HG03139 (cell line): Measurements from ENCODE around the gene TMEM92.
"Not testable (repeated sequence)": the region's sequence is repeated elsewhere in the genome, so short reads cannot be mapped to it uniquely, and the experiment has no call there.

Source experiments
- ATAC-seq: cut with Tn5 transposase; IDR thresholded peaks from one replicate; pipeline ENCODE4 v1.9.1; 2021; ENCODE audit not compliant: unreplicated experiment

The TMEM92 gene

DNA sequence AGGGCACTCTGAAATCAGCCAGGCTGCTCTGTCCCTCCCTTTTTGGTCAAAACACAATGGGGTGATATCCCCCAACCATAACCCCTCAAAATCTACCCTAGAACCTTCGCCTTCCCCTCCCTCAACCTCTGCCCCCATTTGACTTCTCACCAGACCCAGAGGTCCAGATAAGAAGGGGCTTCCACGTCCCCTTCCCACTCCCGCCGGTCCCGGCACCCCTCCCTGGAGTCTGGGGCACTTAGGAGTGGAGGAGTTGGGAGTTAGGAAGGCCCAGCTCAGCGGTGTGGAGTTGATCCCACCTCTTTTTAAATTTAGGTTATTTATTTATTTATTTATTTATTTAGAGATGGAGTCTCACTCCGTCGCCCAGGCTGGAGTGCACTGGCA, 619 bp upstream of the TMEM92 start:
- no peak for ATAC-seq

DNA sequence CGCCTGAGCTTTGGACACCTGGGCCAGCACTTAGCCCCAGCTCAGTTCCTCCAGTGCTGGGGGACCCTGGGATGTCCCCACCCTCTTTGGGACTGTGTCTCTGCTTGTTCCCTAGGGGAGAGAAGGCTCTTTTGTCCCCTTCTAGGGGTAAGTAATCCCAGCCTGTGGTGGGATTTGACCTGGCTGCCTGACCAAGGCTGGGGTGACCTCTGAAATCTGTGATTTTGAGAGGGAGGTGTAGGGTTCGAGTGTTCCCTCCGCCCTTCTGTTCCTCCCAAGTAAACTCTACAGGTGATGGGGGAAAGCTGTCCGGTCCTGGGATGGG, 593 bp downstream of the TMEM92 start:
- ATAC-seq: no peak

DNA sequence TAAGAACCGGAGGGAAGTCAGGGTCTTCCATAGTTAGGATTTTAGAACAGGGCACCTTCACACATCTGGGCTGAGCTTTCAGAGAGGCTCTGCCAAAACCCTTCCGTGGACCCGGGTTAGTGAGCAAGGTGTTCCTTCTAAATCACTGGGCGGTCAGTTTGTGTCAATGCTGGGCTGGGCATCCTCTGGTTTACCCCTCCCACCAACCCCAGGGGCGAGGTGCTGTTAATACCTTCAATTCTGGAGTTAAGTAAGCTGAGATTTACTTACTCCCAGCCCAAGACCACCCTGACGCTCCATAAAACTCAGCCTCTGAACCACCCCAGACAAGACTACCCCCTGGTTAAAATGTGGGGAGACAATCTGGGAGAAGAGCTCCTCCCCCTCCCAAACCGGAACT, 1.0 kb downstream of the TMEM92 start:
- ATAC-seq: no peak

DNA sequence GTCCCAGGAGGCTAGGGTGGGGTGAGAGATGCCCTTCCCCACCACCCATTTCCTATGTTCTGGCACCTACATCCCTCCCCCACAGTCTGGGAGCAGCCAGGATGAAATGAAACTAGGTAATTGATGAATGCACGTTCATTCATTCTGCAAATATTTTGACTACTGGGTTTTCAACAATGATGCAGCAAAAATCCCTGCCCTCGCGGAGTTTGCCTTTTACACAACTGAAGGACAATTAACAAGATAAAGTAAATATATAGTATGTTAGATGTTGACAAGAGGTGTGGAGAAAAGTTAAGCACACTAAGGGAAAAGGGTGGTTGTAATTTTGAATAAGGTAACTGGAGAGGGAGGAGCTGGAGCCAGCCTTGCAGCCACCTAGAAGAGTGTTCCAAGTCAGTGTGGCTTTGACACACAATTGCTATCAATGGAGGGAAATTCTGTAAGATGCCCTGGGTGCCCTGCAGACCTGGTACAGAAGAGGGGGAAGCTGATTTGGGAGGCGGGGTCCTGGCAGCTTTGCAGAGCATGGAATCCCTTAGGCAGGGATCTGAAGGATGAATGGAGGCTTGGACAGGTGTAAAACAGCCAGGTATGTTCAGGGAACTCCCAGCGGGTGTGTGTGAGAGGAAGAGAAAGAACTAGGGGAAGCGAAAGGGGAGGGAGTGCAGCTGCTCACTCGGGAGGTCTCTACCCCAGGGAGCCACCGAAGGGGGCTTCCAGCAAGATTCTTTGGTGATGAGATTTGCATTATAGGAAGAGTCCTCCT, 2.5 kb downstream of the TMEM92 start:
- ATAC-seq: no peak

DNA sequence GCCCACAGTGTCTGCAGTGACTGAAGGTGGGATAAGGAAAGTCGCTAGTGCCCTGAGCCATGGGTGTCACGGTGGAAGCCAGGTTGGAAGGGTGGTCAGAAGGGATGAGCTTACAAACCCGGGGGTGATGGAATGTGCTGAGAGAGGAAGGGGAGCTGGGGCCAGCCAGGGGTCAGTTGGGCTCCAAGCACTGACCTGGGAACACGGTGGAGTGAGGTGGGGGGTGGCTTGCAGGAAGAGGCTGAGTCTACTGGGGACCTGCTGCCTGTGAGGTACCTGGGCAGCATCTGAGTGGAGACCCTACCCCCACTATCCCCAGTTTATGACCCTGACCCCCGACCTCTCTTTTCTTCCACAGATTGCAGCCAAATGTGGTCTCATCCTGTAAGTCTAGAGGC, 3.1 kb downstream of the TMEM92 start:
- ATAC-seq: no peak

DNA sequence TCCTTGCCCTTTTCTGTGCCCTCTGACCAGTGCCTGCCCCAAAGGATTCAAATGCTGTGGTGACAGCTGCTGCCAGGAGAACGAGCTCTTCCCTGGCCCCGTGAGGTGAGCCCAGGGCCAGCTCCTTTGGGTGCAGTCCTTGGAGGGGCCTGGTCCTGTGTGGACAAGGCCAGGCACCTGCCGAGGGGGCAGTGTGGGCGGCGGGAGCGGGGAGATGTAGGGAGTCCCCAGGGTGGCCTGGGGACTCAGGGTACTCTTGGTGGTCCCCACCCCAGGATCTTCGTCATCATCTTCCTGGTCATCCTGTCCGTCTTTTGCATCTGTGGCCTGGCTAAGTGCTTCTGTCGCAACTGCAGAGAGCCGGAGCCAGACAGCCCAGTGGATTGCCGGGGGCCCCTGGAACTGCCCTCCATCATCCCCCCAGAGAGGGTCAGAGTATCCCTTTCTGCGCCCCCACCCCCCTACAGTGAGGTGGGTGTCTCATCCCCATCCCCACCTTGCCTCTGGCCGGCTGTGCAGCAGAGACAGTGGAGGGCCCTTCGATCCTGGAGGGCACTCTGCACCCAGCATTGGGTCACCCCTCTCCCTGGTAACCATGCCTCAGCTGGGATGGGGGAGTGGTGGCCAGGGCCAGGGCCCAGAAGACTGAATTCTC, 4.4 kb downstream of the TMEM92 start:
- no peak for ATAC-seq

DNA sequence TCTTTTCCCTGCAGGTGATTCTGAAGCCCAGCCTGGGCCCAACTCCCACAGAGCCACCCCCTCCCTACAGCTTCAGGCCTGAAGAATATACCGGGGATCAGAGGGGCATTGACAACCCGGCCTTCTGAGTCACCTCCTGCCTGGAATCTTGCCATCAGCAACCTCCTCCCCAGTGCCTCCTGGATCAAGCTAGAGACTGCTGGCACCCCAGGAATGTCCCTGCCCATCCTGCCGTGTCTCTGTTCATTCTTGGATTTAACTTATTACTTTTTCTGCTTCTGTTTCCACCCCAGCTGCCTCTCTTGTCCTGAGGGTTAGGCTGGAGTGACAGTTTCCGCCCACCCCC, 4.9 kb downstream of the TMEM92 start:
- ATAC-seq: no peak

DNA sequence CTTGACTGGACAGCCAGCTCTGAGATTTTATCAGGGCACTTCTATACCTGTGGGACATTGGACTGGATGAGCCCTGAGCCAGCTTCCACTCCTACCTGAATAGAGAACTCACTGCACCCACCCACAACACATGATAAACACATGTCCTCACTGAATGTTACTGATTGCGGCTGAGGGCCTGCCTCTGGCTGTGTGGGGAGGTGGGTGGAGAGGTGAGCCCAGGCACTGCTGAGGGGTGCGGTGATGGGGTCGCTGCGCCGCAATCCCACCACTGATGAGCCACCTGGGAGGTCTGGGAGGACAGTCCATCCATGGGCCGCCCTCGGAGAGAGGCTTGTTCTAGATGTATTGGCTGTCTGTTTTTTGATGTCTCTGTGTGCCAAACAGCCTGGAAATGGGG, 5.4 kb downstream of the TMEM92 start:
- ATAC-seq: no peak

DNA sequence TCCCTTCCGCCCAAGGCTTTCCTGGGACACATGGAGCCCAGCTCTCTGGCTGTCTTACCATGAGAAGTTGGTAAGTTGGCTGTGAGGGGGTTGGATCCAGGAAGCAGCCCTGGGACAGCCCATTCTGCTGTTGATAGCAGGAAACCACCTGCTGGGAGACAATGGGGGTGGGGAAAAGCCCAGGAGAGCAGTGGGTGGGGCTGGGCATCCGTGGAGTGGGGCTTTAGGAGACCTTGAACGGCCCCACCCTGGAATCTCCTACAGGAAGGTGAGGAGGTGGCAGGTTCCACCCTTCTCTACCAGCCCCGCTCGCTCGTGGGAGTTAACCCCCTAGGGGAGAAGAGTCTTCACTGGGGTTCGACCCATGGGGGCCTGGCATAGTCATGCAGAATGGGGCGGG, 5.8 kb downstream of the TMEM92 start:
- ATAC-seq: no peak

DNA sequence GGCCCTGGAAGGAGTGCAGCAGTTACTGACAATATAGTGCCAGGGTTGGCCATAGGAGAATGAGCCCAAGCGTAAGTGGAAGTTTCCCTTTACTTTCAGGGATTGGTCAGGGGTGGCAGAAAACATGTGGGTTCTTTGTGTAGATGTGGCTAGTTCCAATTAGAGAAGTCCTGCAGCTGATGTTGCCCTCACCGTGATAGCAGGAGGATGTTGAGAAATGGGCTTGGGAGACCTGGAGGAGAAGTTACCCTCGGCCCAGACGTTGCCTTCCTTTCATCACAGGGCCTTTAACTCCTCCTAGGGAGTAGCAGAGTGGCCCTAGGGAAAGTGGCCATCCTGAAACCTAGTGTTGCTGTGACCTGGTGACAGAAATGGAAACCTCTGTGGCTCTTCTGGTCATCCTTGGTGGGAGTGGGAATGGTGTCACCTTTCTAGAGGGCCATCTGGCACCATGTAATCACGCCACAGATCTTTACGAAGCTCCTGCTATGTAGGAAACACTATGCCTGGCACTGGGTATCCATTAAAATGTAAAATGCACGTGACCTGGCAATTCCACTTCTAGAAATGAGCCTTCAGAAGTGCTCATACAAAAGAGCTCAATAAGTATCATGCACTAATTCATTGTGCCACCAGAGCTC, 6.7 kb downstream of the TMEM92 start:
- ATAC-seq: no peak

DNA sequence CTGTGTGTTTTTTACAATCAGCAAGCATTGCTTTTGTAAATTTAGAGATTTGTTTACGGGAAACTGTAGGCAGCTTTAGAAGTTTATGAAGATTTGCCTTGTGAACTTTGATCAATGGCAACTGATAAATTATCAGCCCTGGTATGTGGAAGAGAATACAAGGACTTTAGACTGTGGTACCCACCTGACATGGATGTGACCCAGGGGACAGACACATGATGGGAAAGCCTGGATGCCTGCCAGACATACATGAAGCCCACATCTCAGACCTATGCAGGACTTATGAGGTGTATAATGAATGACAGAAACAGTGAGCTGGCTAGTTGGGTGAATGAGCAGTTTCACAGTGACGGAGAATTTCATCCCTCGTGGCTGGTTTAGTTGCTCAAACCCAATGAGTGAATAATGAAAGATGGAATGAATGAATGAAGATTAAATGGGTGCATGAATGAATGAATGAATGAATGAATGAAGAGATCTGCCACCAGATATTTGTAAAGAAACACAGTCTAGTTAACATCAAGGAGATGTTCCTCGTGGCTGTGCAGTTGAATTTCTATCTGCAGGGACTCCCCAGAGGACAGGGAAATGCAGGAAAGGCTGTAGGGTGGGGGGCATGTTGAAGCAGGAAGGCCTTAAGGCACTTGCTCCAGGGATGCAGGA, 7.6 kb downstream of the TMEM92 start:
- ATAC-seq: no peak

DNA sequence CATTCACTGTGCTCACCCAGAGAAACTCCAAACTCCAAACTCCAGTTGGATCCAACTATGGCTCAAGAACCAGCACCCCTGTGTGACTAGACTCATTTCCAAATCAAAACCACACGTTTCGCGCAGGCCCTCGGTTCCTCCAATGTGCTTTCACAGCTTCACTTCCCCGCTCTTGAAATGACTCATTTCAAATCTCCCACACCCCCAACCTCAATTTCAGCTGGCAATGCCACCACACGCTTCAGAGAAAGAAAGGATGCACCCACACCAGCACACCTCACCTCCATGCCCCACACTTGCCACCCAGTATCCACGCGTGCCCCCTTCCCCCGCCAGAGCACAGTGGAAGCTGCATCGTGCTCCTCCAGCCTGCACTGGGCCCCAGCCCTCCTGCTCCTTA, 9.0 kb downstream of the TMEM92 start:
- no peak for ATAC-seq

DNA sequence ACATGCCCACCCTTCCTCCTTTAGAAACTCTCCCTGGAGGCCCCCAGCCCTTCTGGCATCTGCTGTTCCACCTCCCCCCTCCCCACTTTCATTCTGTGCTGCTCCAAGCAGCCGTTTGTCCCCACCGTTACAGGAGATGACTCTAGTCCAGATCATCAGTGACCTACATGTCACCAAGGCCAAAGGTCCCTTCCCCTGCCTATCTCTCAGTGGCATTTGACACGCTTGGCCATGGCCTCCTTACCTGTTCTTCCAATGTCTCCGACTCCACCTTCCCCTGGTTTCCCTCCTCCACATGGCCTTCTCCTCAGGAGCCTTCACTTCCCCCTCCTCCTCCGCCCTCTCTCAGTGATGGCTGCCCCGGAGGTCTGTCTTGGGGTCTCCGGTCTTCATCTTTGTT, 9.4 kb downstream of the TMEM92 start:
- ATAC-seq: no peak

DNA sequence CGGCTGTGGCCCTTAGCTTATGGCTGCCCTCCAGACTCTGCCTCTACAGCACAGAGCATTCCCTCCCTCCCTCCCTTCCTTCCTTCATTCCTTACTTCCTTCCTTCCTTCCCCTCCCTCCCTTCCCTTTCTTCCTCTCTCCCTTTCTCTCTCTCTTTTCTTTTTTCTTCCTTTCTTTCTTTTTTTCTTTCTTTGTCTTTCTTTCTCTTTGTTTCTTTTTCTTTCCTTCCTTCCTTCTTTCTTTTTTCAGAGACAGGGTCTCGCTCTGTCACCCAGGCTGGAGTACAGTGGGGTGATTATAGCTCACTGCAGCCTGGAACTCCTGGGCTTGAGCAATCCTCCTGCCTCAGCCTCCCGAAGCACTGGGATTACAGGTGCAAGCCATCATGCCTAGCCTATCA, 11.7 kb downstream of the TMEM92 start:
- ATAC-seq: no peak

DNA sequence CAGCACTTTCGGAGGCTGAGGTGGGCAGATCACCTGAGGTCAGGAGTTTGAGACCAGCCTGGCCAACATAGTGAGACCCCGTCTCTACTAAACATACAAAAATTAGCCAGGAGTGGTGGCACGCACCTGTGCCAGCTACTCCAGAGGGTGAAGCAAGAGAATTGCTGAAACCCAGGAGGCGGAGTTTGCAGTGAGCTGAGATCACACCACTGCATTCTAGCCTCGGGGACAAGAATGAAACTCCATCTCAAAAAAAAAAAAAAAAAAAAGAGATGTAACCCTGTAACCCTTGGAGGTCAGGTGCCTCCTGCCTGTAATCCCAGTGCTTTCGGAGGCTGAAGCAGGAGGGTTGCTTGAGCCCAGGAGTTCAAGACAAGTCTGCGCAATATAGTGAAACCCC, 13.0 kb downstream of the TMEM92 start:
- not testable (repeated sequence) for ATAC-seq

DNA sequence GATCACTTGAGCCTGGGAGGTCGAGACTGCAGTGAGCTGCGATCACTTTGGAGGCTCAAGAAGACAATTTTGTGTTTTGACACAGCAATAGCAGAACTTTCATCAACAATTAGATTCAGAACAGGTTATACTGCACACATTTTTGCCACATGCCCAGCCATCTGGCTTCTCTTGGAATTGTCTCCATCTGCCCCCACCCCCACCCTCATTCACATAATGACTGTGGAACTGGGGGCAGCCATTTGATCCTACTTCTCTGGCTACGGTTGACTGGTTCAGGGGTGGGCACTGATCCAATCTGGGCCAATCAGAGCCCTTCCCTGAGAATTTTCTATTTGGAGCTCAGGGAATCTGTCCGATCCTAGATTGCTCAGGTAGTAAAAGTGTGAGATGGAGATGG, 14.0 kb downstream of the TMEM92 start:
- ATAC-seq: no peak

DNA sequence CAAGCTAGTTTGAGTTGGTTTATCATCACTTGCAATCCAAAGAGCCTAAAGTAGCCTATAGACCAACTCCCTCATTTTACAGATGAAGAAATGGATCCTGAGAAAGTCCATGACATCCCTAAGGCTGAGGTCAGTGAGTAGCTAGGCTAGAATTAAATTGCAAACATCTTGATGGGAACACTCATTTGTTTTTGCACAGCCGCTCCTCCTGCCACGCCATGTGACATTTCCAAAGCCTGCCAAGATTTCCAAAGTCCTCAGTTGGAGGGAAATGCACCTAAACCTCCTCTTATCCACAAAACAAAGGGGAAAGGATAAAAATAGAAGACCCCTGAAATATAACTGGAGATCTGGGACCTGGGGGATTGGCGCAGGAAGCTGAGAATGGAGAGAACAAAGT, 15.0 kb downstream of the TMEM92 start:
- ATAC-seq: no peak

DNA sequence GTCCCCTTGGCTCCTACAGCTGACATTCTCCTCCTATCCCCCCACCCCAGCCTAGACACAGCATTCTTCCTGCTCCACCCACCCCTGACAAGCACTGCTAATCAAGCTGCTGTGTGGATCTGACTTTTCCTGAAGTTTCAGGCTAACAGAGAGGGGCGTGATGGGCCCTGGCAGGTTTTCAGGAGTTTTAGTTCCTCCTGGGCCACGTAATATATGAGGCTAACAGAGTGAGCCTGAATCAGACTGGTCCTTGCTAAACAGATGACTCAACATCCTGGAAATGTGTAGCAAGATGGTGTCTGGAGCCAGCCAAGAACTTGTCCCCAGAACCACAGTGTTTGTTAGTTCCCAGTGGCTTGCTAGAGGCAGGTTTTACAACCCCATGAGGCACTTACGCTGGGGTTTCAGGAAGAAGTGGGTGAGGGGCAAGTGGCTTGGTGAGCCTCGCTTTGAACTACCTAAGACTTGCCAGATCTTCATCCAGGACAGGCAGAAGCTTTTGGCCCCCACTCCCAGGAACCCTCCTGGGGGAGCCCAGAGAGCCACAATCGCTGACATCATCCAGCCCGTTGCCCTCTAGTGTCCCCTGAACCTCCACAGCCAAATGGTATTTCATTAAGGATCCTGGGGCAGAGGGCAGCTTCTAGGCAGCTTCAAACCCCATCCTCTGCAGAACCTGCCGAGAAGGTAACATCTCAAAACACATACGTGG, 15.9 kb downstream of the TMEM92 start:
- no peak for ATAC-seq

DNA sequence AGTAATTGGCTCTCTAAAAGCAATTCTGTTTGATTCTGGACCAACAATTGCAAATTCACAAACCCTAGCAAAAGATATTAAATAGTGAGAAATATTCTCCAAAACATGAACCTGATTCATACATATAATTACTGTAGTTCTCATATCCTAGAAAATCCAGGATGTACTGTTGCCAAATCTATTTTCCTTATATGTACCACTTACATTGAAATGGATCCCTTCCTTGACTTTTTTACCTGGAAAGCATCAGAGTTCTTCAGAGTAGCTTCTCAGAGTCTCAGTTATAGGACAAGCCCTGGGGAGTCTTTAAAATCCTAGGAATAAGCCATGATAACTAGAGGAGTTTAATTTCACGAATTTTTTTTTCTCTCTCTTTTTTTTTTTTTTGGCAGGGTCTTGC, 16.7 kb downstream of the TMEM92 start:
- no peak for ATAC-seq

DNA sequence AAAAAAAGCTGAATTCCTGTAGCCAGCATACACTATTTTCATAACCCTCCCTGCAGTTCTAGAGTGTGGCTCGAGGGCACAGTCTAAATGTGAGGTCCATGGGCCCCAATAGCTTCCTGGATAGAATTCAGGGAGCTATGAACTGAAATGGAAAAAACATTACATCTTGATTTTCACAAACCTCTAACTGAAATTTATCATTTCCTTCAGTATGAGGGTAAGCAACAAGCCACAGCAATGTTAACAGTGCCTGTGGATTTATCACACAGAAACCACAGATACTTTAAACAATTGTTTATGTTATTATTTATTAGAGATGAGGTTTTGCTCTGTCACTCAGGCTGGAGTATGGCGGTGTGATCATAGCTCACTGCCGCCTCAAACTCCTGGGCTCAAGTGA, 18.2 kb downstream of the TMEM92 start:
- no peak for ATAC-seq

DNA sequence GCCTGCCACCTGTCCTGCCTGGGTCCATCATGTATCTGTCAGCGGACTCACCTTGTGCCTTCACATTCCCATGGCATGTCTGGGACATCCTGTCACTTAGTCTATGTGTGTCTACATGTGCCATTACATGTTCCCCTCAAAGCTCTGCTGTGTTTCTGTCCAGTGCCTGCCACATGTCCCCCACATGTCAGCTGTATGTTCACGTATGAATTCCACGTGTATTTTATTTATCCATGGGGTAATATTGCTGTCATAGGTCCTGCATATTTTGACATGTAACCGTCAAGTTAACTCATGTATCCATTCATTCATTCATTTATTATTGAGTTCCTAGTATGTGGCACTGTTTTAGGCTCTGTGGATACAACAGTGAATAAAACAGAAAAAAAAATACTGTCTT, 20.8 kb downstream of the TMEM92 start:
- no peak for ATAC-seq
